ENCODE results near the gene SUN3.

GRCh38 chr7:48074204-48074654 is 45.3 kb upstream of the SUN3 start:
- TF ChIP-seq ELK3 (CRISPR knock-in tag; IDR thresholded peaks at IDR 0.05) (no peak), CTCF (IDR thresholded peaks at IDR 0.05 in 2 of 3, conservative IDR thresholded peaks at IDR 0.05 in 1 of 3; ENCODE audit: insufficient read depth in 2 of 3, low read depth in 1 of 3, low read length in 3 of 3) (no peak), CHCHD3 (CRISPR knock-in tag; IDR thresholded peaks at IDR 0.05) (no peak), TAF9B (IDR thresholded peaks at IDR 0.05; ENCODE audit: partially characterized antibody) (no peak), E2F4 (CRISPR knock-in tag; IDR thresholded peaks at IDR 0.05; ENCODE audit: low read depth) (no peak), MAX (CRISPR knock-in tag; IDR thresholded peaks at IDR 0.05) (no peak), POLR2A (conservative IDR thresholded peaks at IDR 0.05) (no peak), ZNF121 (CRISPR knock-in tag; conservative IDR thresholded peaks at IDR 0.05) (no peak), PCBP2 (IDR thresholded peaks at IDR 0.05; ENCODE audit: low read depth, low read length, poor library complexity, severe bottlenecking) (no peak), ZNF384 (IDR thresholded peaks at IDR 0.05; ENCODE audit: low read depth, low read length) (no peak), E2F3 (CRISPR knock-in tag; IDR thresholded peaks at IDR 0.05) (no peak)
